Thoracic aorta (tissue), 2 donors: ENCODE measurements around the gene IFI44L. TPM values are rescaled to one million over a fixed set of nuclear protein-coding genes. Genes with fewer than 3 reads are reported as not detected.
A peak's percentile ranks its signal among the peaks of the same experiment; 100 is the strongest.

ENCODE experiments used
- ATAC-seq: fragments of 150-250 bp; one replicate; pipeline ENCODE4 v1.8.0; 2017; ENCODE audit warnings: low read depth; ENCODE audit not compliant: insufficient number of reproducible peaks, low FRiP score
- DNase-seq: peaks from one replicate; pipeline ENCODE4 v3.0.0-alpha.2; 2020; ENCODE audit warnings: low spot score
- H3K27ac ChIP-seq, 2 donors: fragments of 200-600 bp; sonication (generic); 1 replicate in 1 of 2; 2 replicates in 1 of 2; pipeline ENCODE4 v1.5.1; 2016; ENCODE audit warnings: mild to moderate bottlenecking in 2 of 2, moderate library complexity in 2 of 2
- H3K27me3 ChIP-seq: fragments of 200-600 bp; sonication (generic); replicated peaks from 2 replicates; pipeline ENCODE4 v1.6.0; 2016; ENCODE audit warnings: mild to moderate bottlenecking; ENCODE audit not compliant: insufficient read depth
- H3K36me3 ChIP-seq: fragments of 200-600 bp; sonication (generic); one replicate; pipeline ENCODE4 v1.5.1; 2016
- H3K4me1 ChIP-seq, 2 donors: fragments of 200-600 bp; sonication (generic); 1 replicate in 1 of 2; 2 replicates in 1 of 2; pipeline versions ENCODE4 v1.5.1 to v1.6.0; 2016; ENCODE audit warnings: low read depth in 2 of 2, mild to moderate bottlenecking in 1 of 2; ENCODE audit not compliant: control insufficient read depth in 1 of 2
- H3K4me3 ChIP-seq: fragments of 200-600 bp; sonication (generic); 2 replicates; pipeline ENCODE4 v1.5.1; 2016; ENCODE audit warnings: mild to moderate bottlenecking
- H3K9me3 ChIP-seq: fragments of 200-600 bp; sonication (generic); 2 replicates; pipeline ENCODE4 v1.5.1; 2016
- CTCF ChIP-seq: fragments of 200-600 bp; sonication (generic); IDR thresholded peaks from one replicate; pipeline ENCODE4 v1.5.1; 2019; ENCODE audit warnings: antibody characterized with exemption
- total RNA-seq, 2 donors: library from RNA; depleted of rRNA; stranded (reverse); fragments of >200 nt; gene quantifications; one replicate each; pipeline versions ENCODE4 v1.1.0 to v1.2.3, GENCODE V29; 2016

The IFI44L gene
- total RNA-seq, 2 donors from 2014 or later: 17.3 to 18.7 TPM

GRCh38 chr1:78606274-78606673, 14.0 kb upstream of the IFI44L start:
- H3K9me3 ChIP-seq: no peaks in the 10 kb centered on the region
- no peak overlapping the region for H3K27ac ChIP-seq
- no peak for ATAC-seq
- DNase-seq: no peak
- no peak overlapping the region for H3K4me3 ChIP-seq
- H3K4me1 ChIP-seq: no peaks in the 10 kb centered on the region
- no peaks in the 10 kb centered on the region for H3K27me3 ChIP-seq
- H3K36me3 ChIP-seq: no peaks in the 10 kb centered on the region
- TF ChIP-seq CTCF: no peak

GRCh38 chr1:78607334-78607927, 12.8 kb upstream of the IFI44L start:
- H3K27ac ChIP-seq: no peak overlapping the region
- no peaks in the 10 kb centered on the region for H3K9me3 ChIP-seq
- no peaks in the 10 kb centered on the region for H3K27me3 ChIP-seq
- peak; percentile 37 for TF ChIP-seq CTCF
- H3K4me3 ChIP-seq: no peak overlapping the region
- ATAC-seq (no peak), DNase-seq (no peak)
- no peaks in the 10 kb centered on the region for H3K36me3 ChIP-seq
- H3K4me1 ChIP-seq: no peaks in the 10 kb centered on the region

GRCh38 chr1:78607944-78608343, 12.3 kb upstream of the IFI44L start:
- no peak overlapping the region for H3K27ac ChIP-seq
- H3K9me3 ChIP-seq: no peaks in the 10 kb centered on the region
- no peaks in the 10 kb centered on the region for H3K4me1 ChIP-seq
- no peak for TF ChIP-seq CTCF
- H3K36me3 ChIP-seq: no peaks in the 10 kb centered on the region
- DNase-seq (no peak), ATAC-seq (no peak)
- no peak overlapping the region for H3K4me3 ChIP-seq
- H3K27me3 ChIP-seq: no peaks in the 10 kb centered on the region

- Histone ChIP-seq H3K36me3 (no peaks in the 10 kb centered on the region), H3K4me3 (peak overlapping the region; percentile 6), H3K4me1 (peaks cover 3% of the 10 kb centered on the region in 2 donors), H3K9me3 (no peaks in the 10 kb centered on the region), H3K27ac (no peak overlapping the region), H3K27me3 (no peaks in the 10 kb centered on the region)
- ATAC-seq: peak; percentile 61
- peak; percentile 92 for TF ChIP-seq CTCF
- DNase-seq: peak; percentile 15
Measured at GRCh38 chr1:78617615-78618026, 2.6 kb upstream of the IFI44L start.

- no peaks in the 10 kb centered on the region for H3K9me3 ChIP-seq
- H3K36me3 ChIP-seq: no peaks in the 10 kb centered on the region
- H3K27ac ChIP-seq: peak overlapping the region; percentile 61 to 65
- H3K4me1 ChIP-seq: peaks cover 3 to 7% of the 10 kb centered on the region in 2 donors
- no peaks in the 10 kb centered on the region for H3K27me3 ChIP-seq
- peak overlapping the region; percentile 67 for H3K4me3 ChIP-seq
- TF ChIP-seq CTCF: no peak
- DNase-seq (no peak), ATAC-seq (no peak)
Measured at GRCh38 chr1:78619032-78619431, 1.2 kb upstream of the IFI44L start.
